Right forelimb (tissue), 1 donor: ENCODE results near the gene FAM174B.
A peak's percentile ranks its signal among the peaks of the same experiment; 100 is the strongest.

Experiments used
- DNase-seq: peaks from one replicate; pipeline ENCODE4 v3.0.0-alpha.2; 2018

Gene FAM174B

DNA sequence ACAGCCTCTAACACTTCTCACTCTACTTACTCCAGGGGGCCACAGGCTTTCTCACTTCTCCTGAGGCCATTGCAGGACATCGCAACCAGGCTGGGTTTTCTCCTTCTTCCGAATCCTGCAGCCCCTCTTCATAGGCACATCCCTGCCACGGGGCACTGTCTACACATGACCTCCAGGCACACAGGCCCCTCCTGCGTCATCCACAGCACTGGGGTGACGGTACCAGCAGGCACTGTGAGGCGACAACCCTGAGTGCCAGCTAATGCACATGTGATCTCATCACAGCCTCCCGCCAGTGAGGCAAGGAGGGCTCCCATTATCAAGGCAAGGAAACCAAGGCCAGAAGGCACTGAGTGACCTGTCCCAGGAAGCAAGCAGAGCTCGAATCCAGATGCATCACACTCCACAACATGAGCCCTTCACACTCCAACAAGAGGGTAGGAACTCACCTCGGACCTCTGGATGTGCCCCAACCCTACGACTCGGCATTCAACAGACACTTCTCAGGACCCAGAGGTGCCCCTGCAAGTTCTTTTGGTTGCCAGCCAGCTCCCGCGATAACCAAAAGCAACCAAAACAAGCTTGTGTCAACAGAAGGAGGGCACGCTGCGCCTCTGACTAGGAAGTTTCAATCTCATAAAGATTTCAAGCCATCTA lies 16.7 kb downstream of the FAM174B start:
- DNase-seq, result no peak

DNA sequence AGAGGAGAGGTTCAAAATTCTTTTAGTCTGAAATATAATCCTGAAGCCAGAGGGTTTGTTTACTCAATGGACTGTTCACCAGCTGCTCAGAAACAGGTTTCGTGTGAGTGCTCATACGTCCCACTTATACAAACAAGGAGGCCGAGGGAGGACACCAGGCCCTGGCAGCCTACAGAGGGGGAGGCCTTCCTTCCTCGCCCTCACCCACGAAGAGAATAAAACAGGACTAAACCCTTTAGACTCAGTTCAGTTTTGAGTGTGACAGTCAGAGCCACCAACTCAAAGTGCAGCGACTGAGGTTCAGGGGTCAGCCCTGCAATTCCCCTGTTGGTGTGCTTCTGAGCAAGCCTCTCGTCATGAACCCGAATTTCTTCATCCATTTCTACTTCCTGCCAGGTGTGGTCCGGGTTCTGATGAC lies 17.3 kb downstream of the FAM174B start:
- DNase-seq, result no peak

DNA sequence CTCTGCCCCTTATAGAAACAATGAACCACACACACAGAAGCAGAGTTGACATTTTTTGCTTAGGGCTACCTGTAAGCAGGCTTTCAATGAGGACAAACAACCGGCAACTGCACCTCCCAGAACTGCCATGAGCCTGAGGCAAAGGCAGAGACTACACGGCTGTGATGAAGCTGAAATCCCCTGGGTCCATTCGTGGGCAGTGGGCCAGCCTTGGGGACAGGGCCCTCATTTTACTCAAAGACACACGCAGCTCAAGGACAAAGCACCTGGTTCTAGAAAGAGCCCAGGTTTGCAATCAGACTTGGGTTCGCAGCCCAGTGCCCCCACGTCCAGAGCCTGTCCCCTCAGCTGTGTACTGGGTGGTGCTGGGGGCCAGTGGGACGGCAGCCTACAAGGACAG lies 17.9 kb downstream of the FAM174B start:
- no peak for DNase-seq

DNA sequence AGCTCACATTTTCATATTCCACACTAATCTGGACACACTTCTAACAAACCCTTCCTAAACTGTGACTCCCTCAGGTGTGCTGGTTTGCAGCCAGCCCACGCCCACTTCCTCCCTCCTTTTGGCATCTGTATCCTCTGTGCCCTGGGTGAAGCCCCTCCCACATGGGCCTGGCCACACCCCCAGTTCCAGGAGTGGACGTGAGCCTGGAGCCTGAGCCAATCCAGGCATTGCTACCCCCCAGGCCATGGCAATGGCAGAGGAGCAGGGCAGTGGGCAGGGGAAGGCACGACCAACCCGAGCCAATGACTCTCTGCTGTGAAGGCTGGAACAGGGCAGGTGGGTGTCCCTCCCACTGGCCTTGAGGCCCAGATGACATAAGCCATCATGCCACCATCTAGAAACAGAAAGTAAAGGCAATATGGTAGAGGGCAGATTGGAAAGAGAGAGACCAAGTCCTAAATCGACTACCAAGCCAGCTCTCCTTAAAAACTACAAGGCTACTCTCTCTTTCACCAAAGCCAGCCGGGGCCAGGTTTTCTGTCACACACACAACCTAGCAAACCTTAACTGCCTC lies 18.6 kb downstream of the FAM174B start:
- DNase-seq, result no peak

DNA sequence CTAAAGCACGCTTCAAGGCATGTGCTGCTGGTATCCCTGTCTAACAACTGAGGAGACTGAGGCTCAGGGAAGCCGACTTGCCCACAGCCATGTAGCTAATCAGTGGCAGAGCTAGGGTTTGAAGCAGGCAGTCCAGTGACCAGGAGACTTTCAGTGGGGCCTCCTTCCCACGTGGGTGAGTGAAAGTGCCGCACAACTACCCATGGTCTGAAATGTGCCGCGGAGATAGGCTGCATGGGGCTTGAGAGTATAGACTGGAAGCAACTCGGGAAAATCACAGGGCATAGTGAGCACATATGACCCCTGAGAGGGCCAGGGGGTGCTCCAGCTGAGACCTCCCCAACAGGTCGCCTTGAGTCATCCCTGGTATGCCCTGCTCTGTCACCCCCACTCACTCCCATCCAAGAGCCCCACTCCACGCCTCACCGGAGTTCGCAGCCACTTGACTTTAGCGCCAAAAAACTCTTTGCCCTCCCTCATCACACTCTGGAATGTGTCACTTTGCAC lies 19.1 kb downstream of the FAM174B start:
- DNase-seq, result no peak

DNA sequence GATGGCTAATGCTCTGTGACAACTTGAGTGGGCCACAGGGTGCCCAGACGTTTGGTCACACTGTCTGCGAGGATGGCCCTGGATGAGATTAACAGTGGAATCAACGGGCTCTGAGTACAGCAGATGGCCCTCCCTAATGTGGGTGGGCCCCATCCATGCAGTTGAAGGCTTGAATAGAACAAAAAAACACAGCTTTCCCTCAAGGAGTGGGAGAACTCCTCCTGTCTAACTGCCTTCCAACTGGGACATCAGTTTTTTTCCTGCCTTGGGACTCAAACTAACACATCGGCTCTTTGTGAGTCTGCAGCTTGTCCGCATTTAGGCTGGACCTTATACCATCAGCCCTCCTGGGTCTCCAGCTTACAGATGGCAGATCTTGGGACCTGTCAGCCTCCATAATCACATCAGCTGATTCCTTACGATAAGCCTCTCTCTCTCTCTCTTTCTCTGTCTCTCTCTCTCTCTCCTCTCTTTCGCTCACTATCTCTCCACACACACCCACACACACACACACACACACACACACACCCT lies 20.8 kb downstream of the FAM174B start:
- DNase-seq, result no peak

DNA sequence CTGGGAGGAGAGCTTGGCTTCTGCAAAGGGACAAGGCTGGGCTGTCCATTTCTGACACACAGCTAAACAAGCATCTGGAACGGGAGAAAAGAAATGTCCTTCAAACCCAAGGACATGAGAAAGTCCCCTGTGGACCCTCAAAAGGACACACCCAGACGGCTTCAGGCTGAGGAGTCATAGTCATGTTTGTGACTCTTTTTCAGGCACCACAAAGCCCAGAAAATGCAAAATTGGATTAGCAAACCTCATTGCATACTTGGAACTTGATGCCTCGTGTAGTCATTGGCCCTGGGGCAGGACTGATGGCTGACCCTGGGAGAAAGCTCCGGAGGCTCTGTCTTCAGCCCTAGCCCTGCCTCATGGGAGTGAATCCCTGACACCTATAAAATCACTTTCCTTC lies 21.5 kb downstream of the FAM174B start:
- DNase-seq, result no peak

DNA sequence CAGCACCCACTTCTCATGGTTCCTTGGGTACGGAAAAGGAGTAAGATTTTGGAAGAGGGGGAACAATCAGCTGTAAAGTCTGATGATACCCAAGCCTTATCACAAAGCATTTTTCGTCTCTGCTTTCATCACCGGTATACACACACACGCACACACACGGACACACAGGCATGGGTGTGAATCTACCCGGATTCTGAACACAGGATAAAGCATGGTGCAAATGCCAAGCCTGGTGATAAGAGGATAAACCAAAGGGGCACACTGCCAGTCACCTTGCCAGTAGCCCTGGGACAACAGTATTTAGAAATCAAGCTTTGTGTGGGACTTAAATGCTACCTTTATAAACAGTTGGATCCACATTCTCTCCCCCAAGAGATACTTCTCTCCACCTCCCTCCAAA lies 22.2 kb downstream of the FAM174B start:
- DNase-seq, result no peak

DNA sequence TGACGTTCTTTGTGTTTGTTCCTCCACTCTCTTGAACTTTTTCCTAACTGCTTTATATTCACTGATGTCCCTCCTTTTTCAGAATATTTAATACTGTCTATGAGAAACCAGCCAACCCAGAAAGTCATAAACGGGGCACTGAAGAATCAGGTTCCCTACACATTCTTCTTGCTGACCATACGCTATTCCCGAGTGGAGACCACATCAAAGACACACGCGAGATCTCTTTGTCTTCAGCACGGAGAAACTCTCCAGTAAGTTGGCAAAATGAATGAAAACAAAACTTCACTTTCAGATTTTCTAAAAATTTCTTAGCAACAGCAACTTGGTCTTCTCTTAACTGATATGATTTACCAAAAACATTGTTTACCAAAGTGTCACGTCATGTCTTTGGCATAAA lies 22.6 kb downstream of the FAM174B start:
- no peak for DNase-seq

DNA sequence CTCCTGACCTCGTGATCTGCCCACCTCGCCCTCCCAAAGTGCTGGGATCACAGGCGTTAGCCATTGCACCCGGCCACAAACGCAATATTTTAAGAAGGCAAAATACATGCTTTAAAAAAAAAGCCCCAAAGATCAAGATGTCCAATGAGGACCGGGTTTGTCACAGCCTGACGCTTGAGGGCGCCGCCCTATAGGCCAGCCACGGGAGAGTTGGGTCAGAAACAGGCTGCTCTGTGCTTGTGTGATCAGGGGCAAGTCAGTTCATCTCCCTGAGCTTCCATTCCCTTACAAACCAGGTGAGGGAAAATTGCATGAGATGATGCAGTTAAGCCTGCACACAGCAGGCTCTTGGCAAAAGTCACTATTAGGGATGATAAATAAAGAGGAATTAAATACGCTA lies 23.9 kb downstream of the FAM174B start:
- no peak for DNase-seq

DNA sequence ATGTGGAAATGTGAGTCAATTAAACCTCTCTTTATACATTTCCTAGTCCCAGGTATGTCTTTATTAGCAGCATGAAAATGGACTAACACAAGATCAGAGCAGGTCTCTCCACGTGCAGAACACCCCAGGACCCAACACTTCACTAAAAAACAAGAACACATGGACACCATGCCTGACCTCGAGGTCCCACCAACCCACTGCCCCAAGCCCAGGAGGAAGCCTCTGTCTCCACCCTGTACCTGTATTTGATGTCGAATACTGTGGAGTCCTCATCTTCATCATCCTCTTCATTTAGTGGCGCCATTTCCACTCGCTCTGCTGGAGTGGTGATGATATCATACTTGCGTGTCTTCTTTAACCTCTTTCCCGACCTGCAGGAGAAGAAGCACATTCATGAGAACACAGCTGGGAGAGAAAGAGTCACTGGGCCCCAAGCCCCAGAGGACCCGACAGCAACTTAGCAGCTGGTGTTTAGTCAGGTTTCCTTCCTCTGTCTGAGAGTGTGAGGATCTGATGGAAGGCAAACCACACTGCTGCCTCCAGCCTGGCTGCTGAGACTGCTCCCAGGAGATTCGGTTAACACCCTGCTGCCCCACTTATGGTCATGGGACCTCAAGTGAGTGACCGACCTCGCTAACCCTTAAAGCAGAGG lies 25.5 kb downstream of the FAM174B start:
- no peak for DNase-seq

DNA sequence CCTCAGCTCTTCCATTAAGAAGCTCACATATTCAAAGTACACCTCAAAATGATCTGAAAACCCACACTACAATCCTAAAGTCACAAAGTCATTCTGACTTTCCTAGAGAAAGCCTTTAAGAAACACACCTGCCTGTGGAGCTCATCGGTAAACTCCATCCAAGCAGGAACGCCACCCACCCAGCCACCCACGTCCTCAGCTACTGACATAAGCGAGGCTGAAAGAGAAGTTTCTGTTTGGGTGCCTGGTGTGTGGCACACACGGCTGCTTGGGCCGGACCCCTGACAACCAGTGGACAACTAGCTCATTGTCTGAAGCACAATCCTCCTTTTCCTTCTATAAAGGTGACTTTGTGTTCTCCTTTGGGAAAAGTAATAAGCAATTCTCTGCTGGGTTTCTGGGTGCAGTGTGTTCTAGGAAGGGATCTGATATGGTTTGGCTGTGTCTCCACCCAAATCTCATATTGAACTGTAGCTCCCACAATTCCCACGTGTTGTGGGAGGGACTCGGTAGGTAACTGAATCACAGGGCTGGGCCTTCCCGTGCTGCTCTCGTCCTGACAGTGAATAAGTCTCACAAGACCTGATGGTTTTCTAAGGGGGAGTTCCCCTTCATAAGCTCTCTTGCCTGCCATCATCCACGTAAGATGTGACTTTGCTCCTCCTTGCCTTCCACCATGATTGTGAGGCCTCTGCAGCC lies 26.1 kb downstream of the FAM174B start:
- DNase-seq, result no peak

DNA sequence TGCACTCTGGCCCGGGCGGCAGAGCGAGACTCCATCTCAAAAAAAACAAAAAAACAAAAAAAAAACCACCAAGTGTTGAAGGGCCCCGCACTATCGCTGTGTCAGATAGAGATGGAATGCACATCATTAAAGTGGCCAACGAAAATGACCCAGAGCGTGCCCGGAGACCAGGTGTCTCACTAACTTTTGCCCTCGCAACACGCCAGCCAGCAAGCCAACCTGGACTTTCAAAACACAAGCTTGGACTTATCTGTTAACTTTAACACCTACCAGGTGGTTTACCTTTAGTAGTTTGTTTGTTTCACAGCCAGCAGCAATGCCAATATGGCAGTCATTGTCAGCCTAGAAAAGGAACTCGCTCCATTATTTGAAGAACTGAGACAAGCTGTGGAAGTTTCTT lies 28.6 kb downstream of the FAM174B start:
- DNase-seq, result no peak

DNA sequence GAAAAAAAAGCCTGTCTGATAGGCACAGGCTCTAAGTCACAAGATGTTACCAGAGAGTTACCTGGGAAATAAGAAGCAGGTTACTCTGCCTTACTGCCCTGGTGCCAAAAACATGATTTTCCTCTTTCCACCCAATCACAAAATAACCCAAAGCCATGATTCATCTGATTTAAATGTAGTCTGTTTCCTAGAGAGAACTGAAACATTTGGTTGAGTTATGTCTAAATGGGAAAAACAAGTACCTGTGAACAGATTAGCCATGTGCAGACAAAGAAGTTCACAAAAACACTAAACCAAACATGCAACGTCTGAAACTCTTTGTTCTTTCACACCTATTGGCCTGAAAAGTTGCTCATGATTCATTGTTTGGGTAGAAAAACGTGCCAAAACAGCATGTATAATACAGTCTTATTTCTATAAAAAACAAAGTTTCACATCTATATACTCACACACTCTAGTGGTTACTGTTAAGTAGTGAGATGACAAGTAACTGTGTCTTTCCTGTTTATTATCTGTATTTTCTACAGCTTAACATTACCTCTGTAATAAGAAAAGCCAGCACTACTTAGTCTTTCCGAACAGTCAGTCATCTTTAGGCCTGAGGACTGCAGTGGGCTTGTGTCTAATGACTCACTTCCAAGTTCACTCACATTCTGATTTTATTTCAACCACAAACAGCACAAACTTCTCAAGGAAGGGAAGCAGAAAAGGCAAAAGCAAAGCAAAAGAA lies 30.2 kb downstream of the FAM174B start:
- DNase-seq, result no peak

DNA sequence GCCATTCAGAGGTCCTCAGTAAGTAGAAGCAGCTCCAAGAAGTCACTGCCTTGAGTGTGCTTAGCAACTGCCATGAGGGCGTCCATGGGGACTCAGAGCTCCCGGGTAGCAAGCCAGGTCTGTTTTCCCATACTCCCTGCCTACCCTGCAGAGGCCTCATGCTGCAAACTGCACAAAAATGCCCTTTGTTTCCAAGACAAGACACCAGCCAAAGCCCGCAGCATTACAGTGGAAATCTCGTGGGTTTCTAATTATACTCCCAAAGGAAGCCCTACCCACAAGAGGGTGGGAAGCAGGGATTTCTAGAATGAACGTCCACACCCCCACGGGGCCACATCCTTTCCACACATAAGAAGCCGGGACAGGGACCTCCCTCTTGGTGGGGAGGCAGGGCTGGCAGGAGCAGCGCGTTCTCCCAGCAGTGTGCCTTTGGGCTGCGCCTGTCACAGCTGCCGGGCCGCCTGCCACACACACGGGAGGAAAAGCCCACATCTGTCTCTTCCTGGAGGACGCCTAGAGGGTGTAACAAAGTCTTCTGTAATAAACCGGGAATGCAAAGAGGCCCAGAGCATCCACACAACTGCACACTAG lies 31.1 kb downstream of the FAM174B start:
- DNase-seq, result peak; percentile 90

DNA sequence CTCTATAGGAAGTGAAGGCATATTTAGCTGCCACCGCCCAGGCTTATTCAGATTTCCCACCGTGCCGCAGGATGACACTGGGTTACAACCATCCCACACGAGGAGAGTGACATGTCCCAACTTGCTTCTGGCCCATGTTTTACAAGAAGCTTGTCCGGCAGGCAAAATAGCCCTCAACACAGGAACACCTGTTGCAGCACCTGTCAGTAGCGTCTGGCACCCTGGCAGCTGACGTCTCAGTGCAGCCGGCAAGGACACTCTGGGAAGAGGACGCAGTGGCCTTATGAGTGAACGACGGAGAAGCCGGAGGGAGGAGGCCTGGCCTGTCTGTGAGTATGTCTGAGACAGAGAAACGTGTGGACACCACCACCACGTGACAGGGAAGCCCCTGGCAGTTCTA lies 32.1 kb downstream of the FAM174B start:
- peak; percentile 66 for DNase-seq

DNA sequence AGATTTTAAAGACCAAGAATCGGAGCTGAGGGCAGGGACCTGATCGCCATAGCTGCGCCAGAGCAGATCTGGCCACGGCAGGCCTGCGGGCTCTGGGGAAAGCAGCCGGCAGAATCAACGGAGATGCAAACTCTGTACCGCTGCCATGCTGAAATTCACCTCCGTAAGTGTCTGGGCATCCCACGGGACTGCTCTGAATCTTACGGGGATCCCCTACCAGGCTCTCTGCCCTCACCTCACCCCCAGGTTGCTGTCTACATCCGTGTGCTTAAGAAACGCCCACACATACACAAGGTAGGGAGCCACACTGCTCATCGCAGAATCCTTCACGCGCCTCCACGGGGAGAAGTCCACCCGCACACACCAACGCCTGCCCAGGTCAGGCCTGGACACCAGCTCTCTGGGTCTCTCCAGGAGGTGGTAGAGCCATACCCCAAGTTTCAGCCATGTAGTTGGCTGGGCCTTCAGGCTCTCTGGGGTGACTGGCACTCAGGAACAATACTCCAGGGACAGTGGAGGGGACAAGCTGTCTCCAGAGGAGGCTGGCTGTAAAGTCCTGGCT lies 33.5 kb downstream of the FAM174B start:
- no peak for DNase-seq

DNA sequence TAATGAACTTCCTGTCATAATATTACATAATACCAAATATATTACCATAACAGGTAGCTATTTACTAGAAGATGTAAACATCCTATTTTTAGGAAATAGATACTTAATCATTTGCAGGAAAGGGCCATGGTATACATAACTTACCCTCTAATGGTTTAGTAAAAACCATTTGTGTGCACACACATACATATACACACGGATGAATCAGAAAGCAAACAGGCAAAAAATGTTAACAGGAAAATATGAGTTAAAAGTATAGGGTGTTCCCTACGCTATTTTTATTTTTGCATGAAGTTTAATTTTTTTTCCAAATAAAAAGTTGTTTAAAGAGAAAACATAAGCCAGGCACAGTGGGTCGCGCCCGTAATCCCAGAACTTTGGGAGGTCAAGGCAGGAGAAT lies 34.6 kb downstream of the FAM174B start:
- no peak for DNase-seq

DNA sequence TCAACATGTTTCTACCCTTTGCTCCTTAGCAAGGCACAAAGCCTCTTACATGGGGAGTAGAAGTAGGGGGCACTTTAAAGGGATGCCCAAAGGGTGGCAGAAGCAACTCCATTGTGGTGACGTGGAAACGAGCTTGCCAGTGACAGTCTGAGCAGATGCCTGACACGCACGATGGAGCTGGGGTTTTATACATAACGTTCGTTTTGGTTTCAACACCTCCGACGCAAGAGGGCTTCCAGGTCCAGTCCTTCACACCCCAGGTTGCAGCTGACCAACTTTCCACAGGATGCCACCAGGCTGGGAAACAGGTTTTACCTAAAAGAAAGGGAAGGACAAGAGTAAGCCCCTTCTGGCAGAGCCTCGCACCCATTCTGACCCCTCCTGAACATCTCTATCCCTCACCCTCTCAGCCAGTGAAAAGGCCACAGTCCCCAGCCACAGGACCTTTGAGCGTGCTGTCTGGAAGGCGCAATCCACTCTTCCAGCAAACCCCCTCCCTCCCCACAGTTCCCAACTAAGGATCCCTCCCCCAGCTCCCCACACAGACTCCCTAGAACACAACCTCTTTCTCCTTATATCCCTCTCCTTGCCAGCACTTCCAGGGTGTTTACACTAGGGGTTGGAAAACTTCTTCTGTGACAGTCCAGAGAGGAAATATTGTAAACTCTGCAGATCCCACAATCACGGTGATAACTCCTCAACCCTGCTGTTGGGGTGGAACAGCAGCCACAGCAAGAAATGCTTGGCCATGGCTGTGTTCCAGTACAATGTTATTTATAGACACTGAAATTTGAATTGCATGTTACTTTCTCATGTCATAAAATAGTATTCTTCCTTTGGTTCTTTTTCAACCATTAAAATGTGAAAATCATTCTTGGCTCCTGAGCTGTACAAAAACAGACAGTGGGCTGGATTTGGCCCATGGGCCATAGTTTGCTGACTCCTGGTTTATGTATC lies 36.2 kb downstream of the FAM174B start:
- peak; percentile 71 for DNase-seq
